GM18520 (cell line): ENCODE data around the gene TNFSF8.

ENCODE experiments used
- ATAC-seq: cut with Tn5 transposase; IDR thresholded peaks from one replicate; pipeline ENCODE4 v1.9.1; 2021; ENCODE audit not compliant: unreplicated experiment

Gene TNFSF8

GRCh38 chr9:114930056-114930812 lies at the start of gene TNFSF8:
TSS of gene TNFSF8 (minus strand) at chr9:114930591. CDS start at chr9:114930303, 288 bp downstream.
- no peak for ATAC-seq

- ATAC-seq, result no peak
Observed at GRCh38 chr9:114973216-114973615, 42.8 kb upstream of the TNFSF8 start.

GRCh38 chr9:114972510-114973136 lies 42.2 kb upstream of the TNFSF8 start:
- ATAC-seq, result no peak

GRCh38 chr9:114969269-114969668 lies 38.9 kb upstream of the TNFSF8 start:
- ATAC-seq, result no peak

- ATAC-seq, result no peak
Observed at GRCh38 chr9:114968671-114969070, 38.3 kb upstream of the TNFSF8 start.

- no peak for ATAC-seq
Observed at GRCh38 chr9:114965564-114965963, 35.2 kb upstream of the TNFSF8 start.

GRCh38 chr9:114962809-114963208 lies 32.4 kb upstream of the TNFSF8 start:
- no peak for ATAC-seq

- ATAC-seq, result no peak
Observed at GRCh38 chr9:114960276-114960675, 29.9 kb upstream of the TNFSF8 start.

GRCh38 chr9:114958844-114959235 lies 28.4 kb upstream of the TNFSF8 start:
- no peak for ATAC-seq

- ATAC-seq, result no peak
Observed at GRCh38 chr9:114958021-114958843, 27.8 kb upstream of the TNFSF8 start.

- ATAC-seq, result no peak
Observed at GRCh38 chr9:114957558-114957957, 27.2 kb upstream of the TNFSF8 start.

GRCh38 chr9:114954956-114955582 lies 24.7 kb upstream of the TNFSF8 start:
- ATAC-seq, result no peak

- no peak for ATAC-seq
Observed at GRCh38 chr9:114953959-114954358, 23.6 kb upstream of the TNFSF8 start.

- ATAC-seq, result no peak
Observed at GRCh38 chr9:114953046-114953445, 22.7 kb upstream of the TNFSF8 start.

- no peak for ATAC-seq
Observed at GRCh38 chr9:114950761-114951160, 20.4 kb upstream of the TNFSF8 start.

- ATAC-seq, result no peak
Observed at GRCh38 chr9:114947058-114947457, 16.7 kb upstream of the TNFSF8 start.

GRCh38 chr9:114945616-114946412 lies 15.4 kb upstream of the TNFSF8 start:
- no peak for ATAC-seq

GRCh38 chr9:114941376-114941775 lies 11.0 kb upstream of the TNFSF8 start:
- ATAC-seq, result no peak

GRCh38 chr9:114938687-114939575 lies 8.5 kb upstream of the TNFSF8 start:
- ATAC-seq, result no peak
